ENCODE results near the gene PAEP.

DNA sequence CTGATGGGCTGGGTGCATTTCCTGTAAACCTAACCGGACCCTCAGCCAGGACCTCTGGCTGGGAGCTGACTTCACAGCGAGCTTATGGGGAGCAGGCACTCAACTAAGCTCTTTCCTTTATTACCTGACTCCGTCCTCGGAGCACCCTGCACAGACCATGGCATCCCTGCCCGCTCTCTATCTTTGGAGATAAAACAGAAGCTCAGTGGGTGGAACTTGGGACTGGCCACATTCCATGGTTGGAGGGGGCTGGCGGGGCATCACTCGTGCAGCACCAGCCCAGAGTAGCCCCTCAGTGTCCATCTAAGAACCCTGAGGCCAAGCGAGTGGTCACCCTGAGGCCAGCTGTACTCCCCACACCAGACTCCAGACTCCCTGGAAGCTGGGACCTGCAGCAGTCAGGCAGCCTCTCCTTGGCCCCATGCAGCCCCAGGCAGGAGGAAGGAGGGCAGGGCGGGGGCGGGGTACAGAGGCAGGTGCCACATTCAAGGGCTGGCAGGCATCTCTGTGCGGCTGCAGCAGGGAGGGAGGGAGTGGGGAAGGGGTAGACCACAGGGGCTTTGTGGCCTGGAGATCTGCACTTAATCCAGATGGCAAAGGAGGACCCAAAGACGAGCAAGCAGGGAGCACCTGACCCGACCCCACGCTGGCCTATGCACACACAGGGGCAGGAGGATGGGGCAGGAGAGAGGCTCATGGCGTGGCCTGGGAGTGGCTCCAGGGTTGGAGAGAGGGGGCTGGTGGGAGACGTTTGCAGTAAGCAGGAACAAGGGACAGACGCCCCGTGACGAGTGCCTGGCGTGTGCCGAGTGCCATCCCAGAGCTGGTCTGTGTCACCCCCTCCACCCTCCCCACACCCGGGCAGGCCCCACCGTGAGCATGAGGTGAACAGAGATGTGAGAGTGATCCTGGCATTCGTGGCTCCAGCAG is 51.7 kb downstream of the PAEP start:
- TF ChIP-seq, protein P1, sequence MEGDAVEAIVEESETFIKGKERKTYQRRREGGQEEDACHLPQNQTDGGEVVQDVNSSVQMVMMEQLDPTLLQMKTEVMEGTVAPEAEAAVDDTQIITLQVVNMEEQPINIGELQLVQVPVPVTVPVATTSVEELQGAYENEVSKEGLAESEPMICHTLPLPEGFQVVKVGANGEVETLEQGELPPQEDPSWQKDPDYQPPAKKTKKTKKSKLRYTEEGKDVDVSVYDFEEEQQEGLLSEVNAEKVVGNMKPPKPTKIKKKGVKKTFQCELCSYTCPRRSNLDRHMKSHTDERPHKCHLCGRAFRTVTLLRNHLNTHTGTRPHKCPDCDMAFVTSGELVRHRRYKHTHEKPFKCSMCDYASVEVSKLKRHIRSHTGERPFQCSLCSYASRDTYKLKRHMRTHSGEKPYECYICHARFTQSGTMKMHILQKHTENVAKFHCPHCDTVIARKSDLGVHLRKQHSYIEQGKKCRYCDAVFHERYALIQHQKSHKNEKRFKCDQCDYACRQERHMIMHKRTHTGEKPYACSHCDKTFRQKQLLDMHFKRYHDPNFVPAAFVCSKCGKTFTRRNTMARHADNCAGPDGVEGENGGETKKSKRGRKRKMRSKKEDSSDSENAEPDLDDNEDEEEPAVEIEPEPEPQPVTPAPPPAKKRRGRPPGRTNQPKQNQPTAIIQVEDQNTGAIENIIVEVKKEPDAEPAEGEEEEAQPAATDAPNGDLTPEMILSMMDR (IDR thresholded peaks at IDR 0.05): no peak
- no peak for TF ChIP-seq POLR2A (IDR thresholded peaks at IDR 0.05)

All from right lobe of liver (tissue), 4 donors.